Activated T-helper 2 cell treated with anti-CD3 and anti-CD28 coated beads, Interferon-gamma antibody, Interleukin-2, Interleukin-4, amounts not matched to agents 10 μg/mL and 5 μg/mL and 100 μg/mL, durations not matched to agents 14 hours and 24 hours and 36 hours (primary cell): ENCODE measurements around the gene DMGDH. TPM values are rescaled to one million over a fixed set of nuclear protein-coding genes. Genes with fewer than 3 reads are reported as not detected.

Experiments used
- total RNA-seq: library from RNA; stranded (reverse); gene quantifications from 2 replicates; pipeline ENCODE4 v1.2.3, GENCODE V29; 2022

The DMGDH gene
- total RNA-seq, 1 donor from 2014 or later = 0.41 TPM

Other genes with a start within 250 kb of the DMGDH start
- gene ARSB, start 84.4 kb downstream of the DMGDH start, total RNA-seq = 19.0 and 19.6 TPM in 2 replicates
- not detected in 2 replicates for gene BHMT2, start 93 bp upstream of the DMGDH start, total RNA-seq
- gene BHMT, start 42.1 kb upstream of the DMGDH start, total RNA-seq = not detected in 2 replicates
- gene JMY, start 166.5 kb upstream of the DMGDH start, total RNA-seq = 4.4 and 5.8 TPM in 2 replicates